Endothelial cell (in vitro differentiated cells): ENCODE results near the gene RUNX2. TPM values are rescaled to one million over a fixed set of nuclear protein-coding genes. Genes with fewer than 3 reads are reported as not detected.
"Not testable (repeated sequence)": the region's sequence is repeated elsewhere in the genome, so short reads cannot be mapped to it uniquely, and the experiment has no call there.

ENCODE experiments used
- DNase-seq: peaks from one replicate; pipeline ENCODE4 v3.0.0; 2021; ENCODE audit warnings: low spot score
- H3K27ac Mint-ChIP-seq: one replicate; pipeline ENCODE4 v1.8.0; 2021; ENCODE audit warnings: mixed read lengths, inconsistent platforms; ENCODE audit not compliant: unreplicated experiment
- H3K27me3 Mint-ChIP-seq: one replicate; pipeline ENCODE4 v1.8.0; 2021; ENCODE audit warnings: mild to moderate bottlenecking, moderate library complexity, mixed read lengths, inconsistent platforms; ENCODE audit not compliant: unreplicated experiment
- H3K36me3 Mint-ChIP-seq: one replicate; pipeline ENCODE4 v1.8.0; 2021; ENCODE audit warnings: mild to moderate bottlenecking, low read depth, mixed read lengths, inconsistent platforms; ENCODE audit not compliant: unreplicated experiment
- H3K4me1 Mint-ChIP-seq: one replicate; pipeline ENCODE4 v1.8.0; 2021; ENCODE audit warnings: mild to moderate bottlenecking, mixed read lengths, inconsistent platforms; ENCODE audit not compliant: unreplicated experiment
- H3K4me3 Mint-ChIP-seq: one replicate; pipeline ENCODE4 v1.8.0; 2021; ENCODE audit warnings: mild to moderate bottlenecking, mixed read lengths, inconsistent platforms; ENCODE audit not compliant: unreplicated experiment
- H3K9me3 Mint-ChIP-seq: one replicate; pipeline ENCODE4 v1.8.0; 2021; ENCODE audit warnings: mixed read lengths, inconsistent platforms; ENCODE audit not compliant: unreplicated experiment
- CTCF ChIP-seq: fragments of 200-600 bp; sonication (generic); IDR thresholded peaks from one replicate; pipeline ENCODE4 v1.5.0; 2021; ENCODE audit warnings: antibody characterized with exemption; ENCODE audit not compliant: unreplicated experiment
- long read RNA-seq: library from polyadenylated mRNA; unstranded; transcript quantifications from one replicate; pipeline ENCODE4 v2.0.0, GENCODE V29; 2020; ENCODE audit not compliant: unreplicated experiment
- total RNA-seq: library from RNA; stranded (reverse); fragmentation: NEBNext Ultra II Directional; extraction: Animal tissue kit (Norgen Biotek cat#: 25700); gene quantifications from one replicate; pipeline ENCODE4 v1.2.1, GENCODE V29; 2021; ENCODE audit not compliant: unreplicated experiment

RUNX2 gene
- 1.8 TPM for total RNA-seq
- long read RNA-seq, result 0 reads

- Mint-ChIP-seq H3K9me3 (no peaks in the 10 kb centered on the region), H3K27me3 (no peaks in the 10 kb centered on the region), H3K27ac (peak within 1 kb of the TSS; percentile 12), H3K4me1 (peaks cover 12% of the 10 kb centered on the region), H3K36me3 (no peaks in the 10 kb centered on the region), H3K4me3 (no peak within 1 kb of the TSS)
- no peak for TF ChIP-seq CTCF
- DNase-seq, result peak; percentile 3
These were observed at the start of gene RUNX2 for GRCh38 chr6:45327956-45328522. RUNX2 (plus strand) TSS chr6:45328330; CDS start chr6:45328727, 397 bp downstream.

GRCh38 chr6:45278367-45278766 is 49.8 kb upstream of the RUNX2 start:
- Mint-ChIP-seq H3K9me3 (peaks cover 10% of the 10 kb centered on the region), H3K4me3 (no peak overlapping the region), H3K27me3 (peaks cover 3% of the 10 kb centered on the region), H3K36me3 (peaks cover 31% of the 10 kb centered on the region), H3K4me1 (no peaks in the 10 kb centered on the region), H3K27ac (no peak overlapping the region)
- no peak for TF ChIP-seq CTCF
- DNase-seq, result no peak

GRCh38 chr6:45286707-45287106 is 41.4 kb upstream of the RUNX2 start:
- H3K9me3 Mint-ChIP-seq, H3K27me3 Mint-ChIP-seq, DNase-seq, H3K4me1 Mint-ChIP-seq, H3K27ac Mint-ChIP-seq, H3K4me3 Mint-ChIP-seq: not testable (repeated sequence)
- H3K36me3 Mint-ChIP-seq, result peaks cover 15% of the 10 kb centered on the region

- Mint-ChIP-seq H3K4me3 (no peak overlapping the region), H3K9me3 (no peaks in the 10 kb centered on the region), H3K27ac (no peak overlapping the region), H3K27me3 (no peaks in the 10 kb centered on the region), H3K4me1 (peaks cover 16% of the 10 kb centered on the region), H3K36me3 (peaks cover 4% of the 10 kb centered on the region)
- TF ChIP-seq CTCF, result no peak
- no peak for DNase-seq
These were observed 38.2 kb upstream of the RUNX2 start for GRCh38 chr6:45289751-45290514.

GRCh38 chr6:45293306-45293705 is 34.8 kb upstream of the RUNX2 start:
- Mint-ChIP-seq H3K4me3 (no peak overlapping the region), H3K9me3 (no peaks in the 10 kb centered on the region), H3K4me1 (peaks cover 16% of the 10 kb centered on the region), H3K27ac (peak overlapping the region; percentile 24), H3K36me3 (peaks cover 5% of the 10 kb centered on the region), H3K27me3 (no peaks in the 10 kb centered on the region)
- no peak for TF ChIP-seq CTCF
- no peak for DNase-seq

- not testable (repeated sequence) for H3K36me3 Mint-ChIP-seq, H3K27me3 Mint-ChIP-seq, DNase-seq, H3K9me3 Mint-ChIP-seq, H3K4me3 Mint-ChIP-seq
- H3K27ac Mint-ChIP-seq, result peak overlapping the region; percentile 19
- peaks cover 16% of the 10 kb centered on the region for H3K4me1 Mint-ChIP-seq
These were observed 33.9 kb upstream of the RUNX2 start for GRCh38 chr6:45294065-45294701.
